Uterus (tissue), 2 donors: ENCODE measurements around the gene M1AP.

ENCODE experiments used
- CTCF ChIP-seq, 4 experiments: fragments of 200-600 bp in 2 of 4; fragments of 450-650 bp in 2 of 4; sonication (generic) in 2 of 4; IDR thresholded peaks; one replicate each; pipeline ENCODE4 v1.5.1; 2016 to 2019; ENCODE audit warnings: antibody characterized with exemption in 4 of 4, mild to moderate bottlenecking in 2 of 4, moderate library complexity in 1 of 4
- POLR2A ChIP-seq, 2 donors: fragments of 450-650 bp; IDR thresholded peaks; one replicate each; pipeline ENCODE4 v1.6.1; 2016; ENCODE audit warnings: antibody characterized with exemption in 2 of 2, mild to moderate bottlenecking in 1 of 2, moderate library complexity in 1 of 2

GRCh38 chr2:74648009-74648443 is at the start of gene M1AP:
- TF ChIP-seq CTCF (IDR thresholded peaks at IDR 0.05) = no peak
- no peak for TF ChIP-seq POLR2A (IDR thresholded peaks at IDR 0.05)
